ENCODE data around the gene CRACR2B.

Gene CRACR2B

DNA sequence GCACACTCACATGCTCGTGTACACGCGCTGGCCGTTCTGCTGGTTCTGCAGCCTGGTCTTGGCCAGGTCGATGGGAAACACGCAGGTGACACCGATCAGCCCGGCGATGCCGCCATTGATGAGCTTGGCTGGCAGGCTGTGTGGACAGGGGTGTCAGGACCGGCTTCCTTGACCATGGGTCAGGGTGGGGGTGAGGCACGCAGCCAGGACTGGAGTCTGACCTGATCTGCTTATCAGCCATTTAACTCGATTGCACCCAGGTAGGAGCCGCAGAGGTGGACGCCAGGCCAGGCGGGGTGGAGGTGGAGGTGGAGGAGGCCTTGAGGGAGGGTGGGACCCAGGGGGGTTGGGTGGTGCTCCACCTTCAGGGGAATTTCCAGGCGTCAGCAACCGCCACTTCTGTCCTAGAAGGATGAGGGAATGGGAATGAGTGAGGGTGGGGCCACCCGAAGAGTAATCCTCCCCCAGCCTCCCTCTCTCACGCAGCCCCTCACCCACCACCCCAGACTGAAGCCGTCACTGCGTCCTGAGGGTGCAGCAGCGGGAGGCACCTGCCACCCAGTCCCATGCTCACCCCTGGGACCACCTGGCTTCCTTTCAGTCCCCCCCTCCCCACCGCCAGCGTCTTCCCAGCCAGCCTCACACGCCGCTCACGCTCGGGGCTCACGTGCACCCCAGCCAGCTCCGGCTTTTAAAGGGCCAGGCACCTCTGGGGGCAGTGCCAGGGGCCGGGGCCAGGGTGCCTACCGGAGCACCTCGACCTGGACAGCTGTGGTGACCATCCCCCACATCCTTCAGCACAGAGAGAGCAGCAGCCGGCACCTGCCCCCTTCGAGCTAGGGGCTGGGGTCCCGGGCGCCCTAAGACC, 32.7 kb upstream of the CRACR2B start:
- DNase-seq: no peak

DNA sequence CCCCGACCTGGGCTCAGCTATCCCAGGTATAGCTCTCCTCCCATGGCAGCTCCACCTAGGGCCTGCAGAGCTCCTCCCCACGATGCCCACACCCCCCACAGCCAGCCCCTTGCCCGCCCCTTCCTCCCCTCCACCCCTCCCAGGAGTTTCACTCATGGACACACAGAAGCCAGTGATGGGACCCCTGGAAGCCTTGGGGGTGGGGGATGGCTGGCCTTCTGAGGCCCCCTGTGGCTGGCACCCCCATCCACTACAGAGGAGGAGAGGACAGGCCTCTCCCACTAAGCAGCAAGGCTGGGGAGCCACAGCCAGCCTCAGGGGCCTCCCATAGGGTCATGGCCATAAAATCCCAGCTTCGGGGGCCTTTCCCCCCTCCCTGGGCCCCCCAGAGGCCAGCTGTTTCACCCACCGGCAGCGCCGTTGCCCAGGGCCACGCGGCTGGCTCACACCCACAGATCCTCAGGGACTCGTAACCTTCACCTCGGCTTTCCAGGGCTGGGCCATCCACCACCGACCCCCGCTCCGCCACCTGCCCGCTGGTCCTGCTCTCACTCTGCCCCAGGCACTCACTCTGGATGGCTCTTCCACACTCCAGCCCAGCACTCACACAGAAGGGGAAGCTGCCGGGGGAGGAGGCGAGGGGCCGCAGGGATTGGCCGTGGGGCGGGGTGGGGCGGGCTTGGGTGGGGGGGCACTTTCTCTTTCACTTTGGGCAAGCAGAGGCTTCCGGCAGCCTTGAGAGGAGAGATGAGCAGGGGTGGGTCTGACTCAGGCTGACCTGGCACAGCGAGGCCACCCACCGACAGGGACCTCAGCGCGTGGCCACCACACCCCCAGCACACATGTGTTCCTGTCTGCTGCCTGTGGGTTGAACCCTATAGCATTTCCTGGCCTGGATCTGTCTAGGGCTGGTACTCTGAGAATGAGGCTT, 31.8 kb upstream of the CRACR2B start:
- DNase-seq: peak; percentile 71

DNA sequence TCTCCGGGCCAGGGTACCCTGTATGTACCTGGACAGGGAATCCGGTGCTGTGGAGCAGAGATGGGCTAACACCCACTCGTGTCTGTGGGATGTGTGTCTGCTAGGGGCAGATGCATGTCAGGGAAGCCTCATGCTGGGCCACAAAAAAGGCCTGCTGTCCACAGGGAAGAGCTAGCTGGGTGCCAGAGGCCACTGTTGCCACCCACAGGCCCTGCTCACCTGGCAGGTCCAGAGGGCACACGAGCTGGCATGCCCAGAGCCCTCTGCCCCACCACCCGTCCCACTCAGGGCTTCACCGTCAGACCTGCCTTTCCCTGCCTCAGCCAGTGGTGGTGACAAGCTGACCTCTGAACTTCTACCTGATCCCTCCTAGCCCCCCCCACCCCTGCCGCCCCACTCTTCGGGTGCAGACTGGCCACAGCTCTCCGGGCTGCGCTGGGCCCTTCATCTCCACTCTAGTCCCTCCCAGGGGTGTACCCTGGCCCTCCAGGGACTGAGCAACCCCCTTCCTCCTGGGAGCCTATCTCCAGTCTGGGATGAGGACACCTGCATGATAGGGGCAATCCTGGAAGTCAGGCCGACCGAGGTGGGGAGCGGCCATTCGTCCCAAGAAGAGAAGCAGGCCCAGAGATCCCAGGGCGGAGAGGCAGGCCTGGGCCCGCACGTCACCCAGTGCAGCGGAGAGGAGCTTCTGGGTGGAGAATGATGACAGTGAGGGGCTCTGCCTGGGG, 31.0 kb upstream of the CRACR2B start:
- no peak for DNase-seq

DNA sequence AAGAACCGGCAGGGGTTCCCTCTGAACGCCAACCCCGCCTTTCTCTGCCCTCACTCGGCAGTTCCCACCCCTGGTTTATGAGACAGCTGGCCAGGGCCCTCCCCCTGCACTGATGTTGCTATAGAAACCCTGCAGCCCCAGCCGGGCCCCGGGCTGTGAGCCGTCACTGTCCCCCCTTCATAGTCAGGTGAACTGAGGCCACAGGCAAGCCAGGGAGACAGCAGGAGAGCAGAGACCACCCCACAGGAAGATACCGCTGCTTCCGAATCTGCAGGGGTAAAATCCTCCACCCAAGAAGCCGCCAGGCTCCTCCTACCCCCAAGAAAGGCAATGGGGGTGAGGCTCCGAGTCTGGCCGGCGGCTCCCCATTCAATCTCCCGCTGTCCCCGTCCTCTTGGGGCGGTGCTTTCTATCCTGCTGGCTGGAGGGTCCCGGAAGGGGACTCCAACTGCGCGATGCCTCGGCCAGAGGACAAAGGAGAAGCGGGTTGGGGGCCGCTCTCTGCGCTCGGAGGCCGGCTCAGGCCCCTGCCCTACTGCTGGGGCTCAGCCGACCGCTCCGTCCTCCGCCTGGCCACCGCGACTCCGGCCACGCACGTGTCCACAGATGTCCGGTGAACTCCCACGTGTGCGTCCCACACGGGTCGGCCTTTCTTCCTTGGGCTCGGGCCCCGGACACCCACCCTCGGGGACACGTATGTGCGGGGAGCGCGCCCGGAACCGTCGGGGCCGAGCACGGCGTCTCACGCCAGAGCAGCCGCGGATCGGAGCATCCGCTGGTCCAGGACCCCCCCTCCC, 30.2 kb upstream of the CRACR2B start:
- peak; percentile 72 for DNase-seq

DNA sequence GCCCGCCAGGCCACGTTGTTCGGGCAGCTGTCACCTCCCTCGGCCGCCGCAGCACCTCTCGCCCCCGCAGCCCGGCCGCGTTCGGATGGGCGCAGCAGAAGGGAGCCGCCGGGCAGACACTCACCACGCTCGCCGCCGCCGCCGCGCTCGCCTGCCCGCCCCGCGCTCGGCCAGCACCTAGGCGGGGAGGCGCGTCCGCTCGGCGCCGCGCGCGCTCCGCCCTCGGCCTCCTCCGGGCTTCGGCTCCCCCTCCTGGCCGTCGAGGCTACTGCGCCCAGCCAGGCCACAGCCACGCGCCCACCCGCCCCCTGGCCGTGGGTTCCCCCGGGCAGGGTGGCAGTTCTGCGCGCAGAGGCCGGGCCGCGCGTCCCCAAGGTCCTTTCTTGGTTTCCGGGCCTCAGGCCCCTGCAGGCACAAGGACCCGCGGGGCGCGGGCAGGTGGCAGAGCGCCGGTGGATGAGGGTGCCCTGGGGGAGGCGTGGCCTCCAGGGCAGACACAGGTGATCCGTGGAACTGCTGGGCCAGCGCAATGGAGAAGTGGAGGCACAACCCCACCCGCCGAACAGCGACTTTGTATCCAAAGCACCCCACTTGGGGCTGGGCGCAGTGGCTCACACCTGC, 29.5 kb upstream of the CRACR2B start, which contains the start of gene SLC25A22:
Gene SLC25A22, minus strand, starts transcription at position 189 of the 621 bp plus-strand sequence. CDS start 3,275 bp downstream, outside the sequence.
- DNase-seq: peak; percentile 80

DNA sequence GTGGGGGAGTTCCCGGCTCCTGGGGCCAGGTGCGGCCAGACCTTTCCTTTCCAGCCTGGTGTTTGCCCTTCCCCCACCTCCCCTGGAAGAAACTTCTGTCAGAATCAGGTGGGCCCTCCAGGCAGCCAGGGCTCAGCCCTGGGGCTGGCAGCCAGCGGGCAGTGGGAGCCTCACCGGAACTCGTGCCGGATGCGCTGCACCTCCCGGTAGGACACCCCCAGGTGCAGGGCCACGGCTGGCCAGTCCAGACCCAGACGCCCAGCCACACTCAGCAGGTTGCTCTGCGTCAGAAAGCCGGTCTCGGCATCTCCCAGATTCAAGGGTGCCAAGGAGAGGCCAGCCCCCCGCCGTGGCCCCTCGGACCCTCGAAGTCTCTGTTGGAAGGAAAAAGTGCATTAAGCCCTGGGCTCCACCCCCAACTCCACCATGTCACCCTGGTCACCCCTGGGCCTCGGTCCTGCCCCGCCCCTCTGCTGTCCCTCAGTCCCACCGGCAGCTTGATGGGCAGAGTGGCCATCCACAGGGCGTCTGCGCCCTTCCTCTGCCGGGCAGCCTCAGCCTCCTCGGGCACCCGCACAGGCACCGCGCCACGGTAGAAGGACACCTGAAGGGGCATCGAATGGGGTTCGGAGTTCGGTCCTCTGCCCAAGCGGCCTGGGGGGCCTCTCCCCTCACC, 27.9 kb upstream of the CRACR2B start:
- no peak for DNase-seq

DNA sequence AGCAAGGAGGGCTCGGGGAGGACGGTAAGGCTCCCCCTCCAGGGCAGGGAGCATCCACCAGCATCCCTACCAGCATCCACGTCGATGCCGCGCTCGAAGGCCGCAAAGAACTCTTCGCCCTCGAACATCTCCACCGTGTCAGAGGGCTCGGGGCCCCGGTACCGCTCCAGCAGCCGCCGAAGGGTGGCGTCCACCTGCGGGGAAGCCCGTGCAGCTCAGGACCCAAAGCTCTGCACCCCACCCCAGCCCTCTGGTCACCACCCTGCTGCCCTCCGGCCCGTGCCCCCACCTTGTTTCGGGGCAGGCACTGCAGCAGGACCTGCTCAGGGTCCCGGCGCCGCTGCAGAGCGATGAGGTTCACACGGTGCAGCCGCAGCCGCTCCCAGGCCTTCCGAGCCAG, 27.2 kb upstream of the CRACR2B start:
- DNase-seq: no peak

DNA sequence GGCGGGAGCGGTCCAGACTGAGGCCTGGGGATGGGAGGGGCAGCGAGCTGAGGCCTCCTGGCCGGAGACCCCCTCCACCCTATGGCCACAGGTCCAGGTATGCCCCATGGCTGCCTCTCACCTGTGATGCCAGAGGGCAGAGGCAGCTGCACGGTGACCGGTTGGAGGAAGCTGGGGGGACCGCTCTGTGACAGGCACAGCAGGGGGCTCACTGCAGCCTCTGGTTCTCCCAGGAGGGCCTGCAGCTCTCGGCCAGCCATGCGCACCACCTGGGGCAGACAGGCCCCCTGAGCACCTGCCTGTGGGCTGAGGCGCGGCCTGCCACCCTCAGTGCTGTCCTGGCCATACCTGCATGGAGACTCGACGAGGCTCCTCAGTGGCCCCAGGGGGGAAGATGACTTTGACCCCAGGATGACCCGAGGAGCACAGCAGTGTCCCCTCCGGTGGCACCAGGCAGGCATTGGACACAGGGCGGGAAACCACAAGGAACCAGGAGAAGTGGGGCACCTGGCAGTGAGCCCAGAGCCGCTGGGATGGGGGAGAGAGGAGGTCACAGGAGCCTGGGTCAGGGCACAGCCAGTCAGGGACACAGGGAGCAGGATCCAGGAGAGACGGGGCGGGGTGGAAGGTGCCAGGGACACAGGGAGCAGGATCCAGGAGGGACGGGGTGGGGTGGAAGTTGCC, 26.5 kb upstream of the CRACR2B start:
- no peak for DNase-seq

DNA sequence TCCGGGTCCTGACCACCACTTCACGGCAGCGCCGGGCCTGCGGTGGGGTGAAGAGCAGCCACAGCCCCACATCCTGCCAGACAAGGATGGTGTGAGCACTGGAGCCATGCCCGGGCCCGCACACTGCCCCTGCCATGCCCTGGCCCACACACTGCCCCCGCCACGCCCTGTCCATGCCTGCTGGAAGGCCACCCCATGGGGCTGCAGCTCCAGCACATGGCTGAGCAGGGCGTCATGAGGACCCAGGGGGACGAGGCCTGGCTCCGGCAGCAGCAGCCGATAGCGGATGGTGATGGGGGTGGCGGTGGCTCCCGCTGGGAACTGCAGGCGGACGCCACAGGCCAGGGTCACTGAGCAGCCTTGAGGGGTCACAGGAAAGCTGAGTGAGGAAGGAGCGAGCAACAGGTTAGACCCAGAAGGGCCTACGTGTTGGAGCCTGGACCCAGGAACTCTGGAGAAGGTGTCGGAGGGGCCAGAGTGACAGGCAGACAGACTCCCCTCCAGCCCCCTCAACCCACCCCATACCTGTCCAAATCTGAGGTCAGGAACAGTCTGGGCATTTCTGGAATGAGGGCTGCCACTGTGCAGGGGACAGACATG, 25.6 kb upstream of the CRACR2B start:
- no peak for DNase-seq

DNA sequence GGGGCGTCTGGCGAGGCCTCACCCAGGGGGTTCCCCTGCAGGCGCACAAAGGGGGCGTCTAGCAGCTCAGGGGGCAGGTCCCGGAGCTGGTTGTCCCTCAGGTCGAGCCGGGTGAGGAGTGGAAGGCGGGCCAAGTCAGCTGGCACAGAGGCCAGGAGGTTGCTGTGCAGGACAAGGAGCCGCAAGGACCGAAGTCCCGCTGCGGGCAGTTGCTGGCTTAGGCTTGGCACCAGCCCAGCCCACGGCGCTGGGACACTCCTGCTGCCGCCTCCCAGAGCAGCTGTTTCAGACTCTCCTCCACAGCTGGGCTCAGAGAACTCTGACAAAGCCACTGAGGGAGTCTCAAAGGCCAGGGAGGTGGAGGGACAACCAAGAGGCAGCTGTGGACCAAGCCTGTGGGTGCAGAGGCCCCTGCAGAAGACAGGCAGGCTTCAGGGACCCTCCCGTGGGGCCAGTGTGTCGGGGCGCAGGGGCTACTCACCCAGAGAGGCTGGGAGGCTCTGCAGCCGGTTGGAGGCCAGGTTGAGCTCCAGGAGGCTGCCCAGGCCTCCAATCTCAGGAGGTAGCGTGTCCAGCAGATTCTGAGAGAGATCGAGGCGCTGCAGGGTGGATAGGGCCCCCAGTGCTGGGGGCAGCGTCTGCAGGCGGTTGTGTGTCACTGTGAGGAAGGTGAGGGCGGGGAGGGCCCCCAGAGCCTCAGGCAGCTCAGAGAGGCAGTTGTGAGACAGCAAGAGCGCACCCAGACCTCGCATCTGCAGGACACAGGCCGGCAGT, 24.8 kb upstream of the CRACR2B start:
- DNase-seq: no peak

DNA sequence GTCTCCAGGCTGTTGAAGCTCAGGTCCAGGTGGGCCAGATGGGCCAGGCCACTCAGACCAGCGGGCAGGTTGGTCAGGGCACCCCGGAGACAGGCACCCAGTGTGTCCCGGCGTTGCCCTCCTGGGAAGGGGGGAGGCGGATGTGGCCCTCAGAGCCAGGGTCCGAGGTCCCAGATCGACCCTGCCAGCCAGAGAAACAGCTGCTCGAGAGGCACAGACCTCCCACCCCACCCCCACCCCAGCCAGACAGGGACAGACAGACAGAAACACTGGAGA, 24.3 kb upstream of the CRACR2B start:
- DNase-seq: no peak

DNA sequence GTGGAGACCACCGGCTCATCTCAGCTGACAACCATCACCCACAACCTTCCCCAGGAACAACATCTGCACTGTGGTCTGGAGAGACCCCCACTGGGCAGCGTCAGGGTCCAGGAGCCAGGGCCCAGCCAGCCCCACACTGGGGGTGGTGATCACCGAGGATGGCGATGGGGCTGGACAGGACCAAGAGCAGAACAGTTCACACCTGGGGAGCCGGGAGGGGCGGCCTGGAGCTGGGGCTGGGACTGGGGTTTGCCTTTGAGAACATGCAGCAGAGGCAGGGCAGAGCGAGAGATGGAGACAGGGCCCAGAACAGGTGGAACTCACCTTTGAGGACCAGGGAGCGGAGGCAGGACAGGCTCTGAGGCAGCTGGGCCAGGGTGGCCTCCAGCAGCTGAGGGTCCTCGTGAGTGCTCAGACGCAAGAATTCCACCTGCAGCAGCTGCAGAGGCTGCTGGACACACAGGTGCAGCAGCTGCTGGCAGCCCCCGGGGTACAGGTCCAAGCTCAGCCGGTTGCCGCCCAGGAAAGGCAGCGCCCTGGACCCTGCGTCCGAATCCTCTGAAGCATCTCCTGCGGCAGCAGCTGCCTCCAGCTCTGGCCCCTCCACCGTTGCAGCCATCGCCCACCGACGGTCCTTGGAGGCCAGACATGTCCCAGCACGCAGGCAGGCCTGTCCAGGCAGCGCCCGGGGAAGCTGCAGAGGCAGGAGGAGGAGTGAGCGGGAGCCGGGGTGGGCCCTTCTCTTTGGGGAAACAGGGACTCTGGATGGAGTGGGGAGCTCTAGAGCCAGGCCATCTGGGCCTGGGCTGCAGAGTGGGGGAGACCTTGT, 23.7 kb upstream of the CRACR2B start:
- no peak for DNase-seq

DNA sequence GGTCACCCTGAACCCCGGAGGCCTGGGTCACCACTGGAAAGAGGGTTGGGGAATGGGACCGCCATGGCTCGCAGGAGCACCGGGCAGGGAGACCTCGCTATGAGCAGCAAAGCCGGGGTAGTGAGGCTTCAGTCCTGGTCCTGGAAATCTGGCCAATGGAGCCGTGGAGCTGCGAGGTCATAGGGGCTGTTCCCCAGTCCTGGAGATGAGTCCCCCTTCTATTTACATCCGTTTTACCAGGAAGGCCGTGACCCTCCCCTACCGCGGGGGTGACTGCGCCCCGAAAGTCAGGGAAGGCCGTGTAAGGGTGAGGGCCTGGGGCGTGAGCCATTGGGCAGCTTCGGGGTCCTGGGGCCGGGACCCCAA, 23.1 kb upstream of the CRACR2B start:
- DNase-seq: no peak

DNA sequence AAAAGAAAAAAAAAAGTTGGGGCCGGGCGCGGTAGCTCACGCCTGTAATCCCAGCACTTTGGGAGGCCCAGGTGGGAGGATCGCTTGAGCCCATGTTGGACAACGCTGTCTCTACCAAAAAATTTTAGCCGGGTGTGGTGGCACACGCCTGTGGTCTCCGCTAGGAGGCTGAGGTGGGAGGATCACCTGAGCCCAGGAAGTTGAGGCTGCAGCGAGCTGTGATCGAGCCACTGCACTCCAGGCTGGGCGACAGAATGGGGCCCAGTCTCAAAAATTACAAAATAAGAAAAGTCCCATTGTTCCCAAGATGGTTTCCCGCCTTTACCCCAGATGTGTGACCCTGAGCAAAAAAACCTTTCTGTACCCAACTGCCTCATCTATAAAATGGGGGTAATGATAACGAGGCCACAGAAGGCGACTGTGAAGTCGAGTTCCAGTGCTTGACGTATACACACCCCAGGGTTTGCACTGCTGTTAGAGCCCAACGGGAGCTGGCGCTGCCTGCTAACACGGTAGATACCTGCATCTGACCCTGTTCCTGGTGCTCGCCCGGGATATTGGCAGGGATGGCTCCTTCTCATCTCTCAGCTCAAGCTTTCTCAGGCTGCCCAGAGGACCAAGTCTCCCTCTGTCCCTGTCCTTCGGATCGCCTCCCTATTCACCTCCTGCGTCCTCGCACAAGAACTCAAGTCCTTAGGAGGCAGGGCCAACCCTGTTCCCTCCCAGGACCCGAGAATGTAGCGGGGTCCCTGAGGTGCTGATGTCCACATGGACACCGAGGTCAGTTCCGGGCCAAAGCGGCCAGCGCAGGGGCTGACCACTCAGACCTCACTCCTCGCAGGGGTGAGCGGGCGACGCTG, 19.1 kb upstream of the CRACR2B start:
- peak; percentile 50 for DNase-seq

DNA sequence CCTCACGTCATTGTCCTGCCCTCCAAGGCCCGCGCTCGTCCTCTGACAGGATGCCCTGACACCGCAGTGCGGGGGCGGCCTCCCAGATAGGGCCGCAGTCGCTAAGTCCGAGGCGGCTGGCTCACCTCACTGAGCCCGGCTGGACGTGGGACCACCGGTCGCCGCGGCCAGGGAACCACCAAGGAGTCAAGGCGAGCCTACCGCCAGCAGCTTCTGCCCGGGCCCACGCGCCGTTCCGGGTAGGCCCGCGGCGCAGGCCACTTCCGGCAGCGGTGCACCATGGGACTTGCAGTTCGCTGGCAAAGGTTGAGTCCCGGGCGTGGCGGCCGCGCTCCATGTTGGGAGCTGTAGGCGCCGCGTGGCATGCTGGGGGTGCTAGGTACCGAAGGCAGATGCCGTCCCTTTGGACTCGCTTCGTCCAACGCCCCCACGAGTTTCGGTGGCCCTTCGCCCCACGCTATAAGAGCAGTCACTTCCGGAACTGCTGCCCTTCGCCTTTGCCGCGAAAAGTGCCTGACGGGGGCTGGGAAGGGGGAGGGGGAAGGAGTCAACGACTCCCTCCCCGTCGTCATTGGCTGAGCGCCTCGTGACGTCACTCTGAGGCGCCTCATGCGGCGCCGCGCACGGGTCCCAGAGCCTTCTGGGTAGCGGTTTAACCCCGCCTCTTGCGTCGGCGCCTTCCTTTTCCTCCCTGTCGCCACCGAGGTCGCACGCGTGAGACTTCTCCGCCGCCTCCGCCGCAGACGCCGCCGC, 18.3 kb upstream of the CRACR2B start, which contains the start of gene RPLP2:
Gene RPLP2, plus strand, starts transcription at position 681 of the 753 bp plus-strand sequence. CDS start 268 bp downstream, outside the sequence.
- peak; percentile 96 for DNase-seq

DNA sequence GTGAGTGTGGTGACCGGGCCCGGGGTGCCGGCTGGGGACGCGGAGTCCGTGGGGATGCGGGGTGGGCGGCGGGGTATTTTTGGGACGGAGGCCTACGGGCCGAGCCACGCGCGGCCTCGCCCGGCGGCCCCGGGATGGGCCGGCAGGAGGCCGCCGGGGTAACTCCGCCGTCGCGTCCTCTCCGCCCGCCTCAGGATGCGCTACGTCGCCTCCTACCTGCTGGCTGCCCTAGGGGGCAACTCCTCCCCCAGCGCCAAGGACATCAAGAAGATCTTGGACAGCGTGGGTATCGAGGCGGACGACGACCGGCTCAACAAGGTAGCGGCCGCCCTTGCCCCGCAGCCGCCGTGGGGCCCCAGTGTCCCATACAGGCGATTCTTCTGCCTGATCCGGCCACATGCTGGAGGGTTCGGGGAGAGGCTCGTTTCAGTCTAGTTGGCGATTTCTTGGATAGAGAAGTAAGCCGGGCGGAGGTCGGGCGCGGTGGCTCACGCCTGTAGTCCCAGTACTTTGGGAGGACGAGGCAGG, 17.6 kb upstream of the CRACR2B start:
- DNase-seq: no peak

Data from central memory CD4-positive, alpha-beta T cell (primary cell).